ENCODE results near the gene HBA1.
"Not testable (repeated sequence)": the region's sequence is repeated elsewhere in the genome, so short reads cannot be mapped to it uniquely, and the experiment has no call there.

Gene HBA1

DNA sequence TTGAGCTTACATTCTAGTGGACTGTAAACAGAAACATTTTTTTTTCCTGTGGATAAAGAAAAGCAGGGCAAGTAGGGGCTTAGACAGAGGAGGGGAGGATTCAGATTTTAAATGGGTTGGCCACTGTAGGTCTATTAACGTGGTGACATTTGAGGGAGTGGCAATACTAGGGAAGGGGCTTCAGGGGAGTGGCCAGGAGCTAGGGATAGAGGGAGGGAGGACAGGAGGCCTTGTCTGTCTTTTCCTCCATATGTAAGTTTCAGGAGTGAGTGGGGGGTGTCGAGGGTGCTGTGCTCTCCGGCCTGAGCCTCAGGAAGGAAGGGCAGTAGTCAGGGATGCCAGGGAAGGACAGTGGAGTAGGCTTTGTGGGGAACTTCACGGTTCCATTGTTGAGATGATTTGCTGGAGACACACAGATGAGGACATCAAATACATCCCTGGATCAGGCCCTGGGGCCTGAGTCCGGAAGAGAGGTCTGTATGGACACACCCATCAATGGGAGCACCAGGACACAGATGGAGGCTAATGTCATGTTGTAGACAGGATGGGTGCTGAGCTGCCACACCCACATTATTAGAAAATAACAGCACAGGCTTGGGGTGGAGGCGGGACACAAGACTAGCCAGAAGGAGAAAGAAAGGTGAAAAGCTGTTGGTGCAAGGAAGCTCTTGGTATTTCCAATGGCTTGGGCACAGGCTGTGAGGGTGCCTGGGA is 17.2 kb upstream of the HBA1 start:
- DNase-seq (ENCODE audit: low read depth, low spot score): no peak

DNA sequence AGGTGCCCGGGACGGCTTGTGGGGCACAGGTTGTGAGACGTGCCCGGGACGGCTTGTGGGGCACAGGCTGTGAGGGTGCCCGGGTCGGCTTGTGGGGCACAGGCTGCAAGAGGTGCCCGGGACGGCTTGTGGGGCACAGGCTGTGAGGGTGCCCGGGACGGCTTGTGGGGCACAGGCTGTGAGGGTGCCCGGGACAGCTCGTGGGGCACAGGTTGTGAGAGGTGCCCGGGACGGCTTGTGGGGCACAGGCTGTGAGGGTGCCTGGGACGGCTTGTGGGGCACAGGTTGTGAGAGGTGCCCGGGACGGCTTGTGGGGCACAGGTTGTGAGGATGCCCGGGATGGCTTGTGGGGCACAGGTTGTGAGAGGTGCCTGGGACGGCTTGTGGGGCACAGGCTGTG is 16.2 kb upstream of the HBA1 start:
- DNase-seq (ENCODE audit: low read depth, low spot score): not testable (repeated sequence)

GRCh38 chr16:160691-161190 is 15.7 kb upstream of the HBA1 start:
- DNase-seq (ENCODE audit: low read depth, low spot score): no peak

DNA sequence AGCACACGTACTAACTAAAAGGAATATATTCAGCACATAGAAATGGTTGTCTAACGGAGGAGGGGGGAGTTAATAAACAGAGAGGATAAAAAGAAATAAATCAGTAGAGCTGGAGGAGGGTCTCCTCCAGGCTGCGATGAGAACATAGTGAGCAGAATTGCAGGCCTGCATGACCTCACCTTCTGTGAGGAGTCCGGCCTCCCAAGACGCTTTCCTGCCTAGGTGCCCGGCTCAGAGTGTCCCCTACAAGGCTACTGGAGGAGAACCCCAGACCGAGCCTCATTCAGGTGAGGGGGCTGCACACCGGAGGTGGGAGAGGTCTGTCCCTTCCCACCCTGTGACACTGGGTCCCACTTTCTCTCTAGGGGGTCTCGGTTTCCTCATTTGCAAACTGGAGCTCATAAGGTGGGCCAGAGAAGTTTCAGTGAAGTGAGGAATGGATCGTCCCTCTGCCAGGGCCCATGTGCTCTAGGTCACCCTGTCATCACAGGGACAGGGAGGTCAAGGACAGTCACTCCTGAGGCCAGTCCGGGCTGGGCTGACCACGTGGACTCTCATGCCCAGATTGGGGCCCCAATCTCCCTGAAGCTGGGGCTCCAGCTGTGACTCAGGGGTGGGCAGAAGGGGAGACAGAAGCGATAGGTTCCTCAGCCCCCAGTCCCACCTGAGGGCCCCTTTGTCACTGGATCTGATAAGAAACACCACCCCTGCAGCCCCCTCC is 14.0 kb upstream of the HBA1 start:
- no peak for DNase-seq (ENCODE audit: low read depth, low spot score)

GRCh38 chr16:163139-163538 is 13.3 kb upstream of the HBA1 start:
- not testable (repeated sequence) for DNase-seq (ENCODE audit: low read depth, low spot score)

- DNase-seq (ENCODE audit: low read depth, low spot score): not testable (repeated sequence)
Observed at GRCh38 chr16:163696-164095, 12.8 kb upstream of the HBA1 start.

DNA sequence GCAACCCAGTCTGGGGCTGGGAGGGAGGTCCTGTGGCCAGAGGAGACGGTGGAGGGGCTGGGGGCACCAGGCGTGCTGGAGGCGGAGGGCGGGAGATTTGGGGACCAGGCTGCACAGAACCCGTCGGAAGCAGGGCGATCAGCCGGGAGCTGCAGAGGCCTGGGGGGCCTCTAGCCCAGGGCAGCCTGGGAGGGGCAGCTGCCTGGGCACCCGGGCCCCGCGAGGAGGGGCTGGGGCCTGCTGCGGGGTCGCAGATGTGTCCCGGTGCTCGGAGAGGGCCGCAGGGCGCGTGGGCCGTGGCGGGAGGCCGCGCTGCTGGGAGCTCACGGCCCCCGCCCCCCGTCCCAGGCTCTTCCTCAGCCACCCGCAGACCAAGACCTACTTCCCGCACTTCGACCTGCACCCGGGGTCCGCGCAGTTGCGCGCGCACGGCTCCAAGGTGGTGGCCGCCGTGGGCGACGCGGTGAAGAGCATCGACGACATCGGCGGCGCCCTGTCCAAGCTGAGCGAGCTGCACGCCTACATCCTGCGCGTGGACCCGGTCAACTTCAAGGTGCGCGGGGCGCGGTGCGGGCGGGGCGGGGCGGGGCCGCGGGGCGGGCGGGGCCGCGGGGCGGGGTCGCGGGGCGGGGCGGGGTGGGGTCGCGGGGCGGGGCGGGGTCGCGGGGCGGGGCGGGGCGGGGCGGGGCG is 12.2 kb upstream of the HBA1 start:
- DNase-seq (ENCODE audit: low read depth, low spot score): not testable (repeated sequence)

DNA sequence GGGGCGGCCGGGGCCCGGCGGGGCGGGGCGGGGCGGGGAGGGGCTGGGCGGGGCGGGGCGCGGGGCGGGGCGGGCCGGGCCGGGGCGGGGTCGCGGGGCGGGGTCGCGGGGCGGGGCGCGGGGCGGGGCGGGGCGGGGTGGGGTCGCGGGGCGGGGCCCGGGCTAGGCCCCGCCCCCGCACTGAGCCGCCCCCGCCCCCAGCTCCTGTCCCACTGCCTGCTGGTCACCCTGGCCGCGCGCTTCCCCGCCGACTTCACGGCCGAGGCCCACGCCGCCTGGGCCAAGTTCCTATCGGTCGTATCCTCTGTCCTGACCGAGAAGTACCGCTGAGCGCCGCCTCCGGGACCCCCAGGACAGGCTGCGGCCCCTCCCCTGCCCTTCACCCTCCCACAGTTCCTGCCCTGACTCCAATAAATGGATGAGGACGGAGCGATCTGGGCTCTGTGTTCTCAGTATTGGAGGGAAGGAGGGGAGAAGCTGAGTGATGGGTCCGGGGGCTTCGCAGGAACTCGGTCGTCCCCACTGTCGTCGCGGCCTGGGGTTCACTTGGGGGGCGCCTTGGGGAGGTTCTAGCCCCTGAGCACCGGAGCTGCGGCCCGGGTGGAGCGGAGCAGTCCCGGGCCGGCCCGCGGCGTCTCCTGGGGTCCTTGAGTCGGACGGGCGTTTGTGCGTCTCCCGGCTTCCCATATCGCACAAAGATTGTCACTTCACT is 11.5 kb upstream of the HBA1 start:
- DNase-seq (ENCODE audit: low read depth, low spot score): no peak

DNA sequence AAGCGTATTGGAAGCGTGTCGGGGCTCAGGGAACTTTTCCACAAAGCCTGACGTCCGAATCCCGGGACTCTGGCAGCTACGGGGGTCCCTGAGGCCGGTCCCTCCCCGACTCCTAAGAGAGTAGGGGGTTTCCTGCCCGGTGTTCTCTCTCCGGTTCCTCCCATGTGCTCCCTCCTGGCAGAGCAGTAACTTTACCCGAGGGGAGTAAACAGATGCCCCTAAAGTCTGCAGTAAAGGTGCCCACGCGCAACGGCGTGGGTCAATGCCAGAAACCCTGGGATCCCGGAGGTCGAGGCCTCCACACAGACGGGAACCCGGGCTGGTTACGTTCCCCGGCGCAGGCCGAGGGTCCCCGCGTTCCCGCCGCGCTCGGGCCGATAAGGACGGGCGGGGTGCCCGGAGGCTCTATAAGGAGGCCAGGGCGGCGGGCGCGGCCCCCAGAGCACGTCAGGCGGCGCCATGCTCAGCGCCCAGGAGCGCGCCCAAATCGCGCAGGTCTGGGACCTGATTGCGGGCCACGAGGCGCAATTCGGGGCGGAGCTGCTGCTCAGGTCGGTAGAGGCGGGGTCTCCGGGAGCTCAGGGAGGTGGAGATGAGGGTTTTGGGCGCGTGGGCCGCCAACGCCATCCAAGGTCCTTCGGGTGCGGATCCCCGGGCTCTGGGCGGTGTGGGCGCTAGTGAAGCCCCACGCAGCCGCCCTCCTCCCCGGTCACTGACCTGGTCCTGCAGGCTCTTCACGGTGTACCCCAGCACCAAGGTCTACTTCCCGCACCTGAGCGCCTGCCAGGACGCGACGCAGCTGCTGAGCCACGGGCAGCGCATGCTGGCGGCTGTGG is 10.7 kb upstream of the HBA1 start, which contains the start of gene HBM:
TSS of gene HBM (plus strand) at position 440 of the 836 bp plus-strand sequence. CDS start at position 460, 20 bp downstream.
- DNase-seq (ENCODE audit: low read depth, low spot score): no peak

DNA sequence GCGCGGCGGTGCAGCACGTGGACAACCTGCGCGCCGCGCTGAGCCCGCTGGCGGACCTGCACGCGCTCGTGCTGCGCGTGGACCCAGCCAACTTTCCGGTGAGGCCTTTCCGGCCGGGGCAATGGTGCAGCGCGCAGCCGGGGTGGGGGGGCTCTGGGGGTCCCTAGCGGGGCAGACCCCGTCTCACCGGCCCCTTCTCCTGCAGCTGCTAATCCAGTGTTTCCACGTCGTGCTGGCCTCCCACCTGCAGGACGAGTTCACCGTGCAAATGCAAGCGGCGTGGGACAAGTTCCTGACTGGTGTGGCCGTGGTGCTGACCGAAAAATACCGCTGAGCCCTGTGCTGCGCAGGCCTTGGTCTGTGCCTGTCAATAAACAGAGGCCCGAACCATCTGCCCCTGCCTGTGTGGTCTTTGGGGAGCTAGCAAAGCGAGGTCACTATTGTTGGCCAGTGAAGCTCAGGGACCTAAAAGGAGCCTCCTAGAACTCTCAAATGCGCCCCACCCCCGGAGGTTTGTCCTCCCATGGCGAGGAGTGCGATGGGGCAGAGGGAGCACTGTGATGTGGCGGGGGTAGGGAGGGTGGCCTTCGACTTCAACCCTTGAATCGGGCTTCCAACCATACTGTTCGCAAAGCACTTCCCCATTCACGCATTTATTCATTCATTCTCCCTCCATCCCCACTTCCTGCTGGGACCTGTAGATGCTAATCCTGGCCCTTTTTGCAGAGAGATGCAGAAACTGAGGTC is 9.9 kb upstream of the HBA1 start:
- no peak for DNase-seq (ENCODE audit: low read depth, low spot score)

- no peak for DNase-seq (ENCODE audit: low read depth, low spot score)
Observed at GRCh38 chr16:167122-167690, 9.3 kb upstream of the HBA1 start.

- no peak for DNase-seq (ENCODE audit: low read depth, low spot score)
Observed at GRCh38 chr16:168424-168823, 8.1 kb upstream of the HBA1 start.

GRCh38 chr16:169014-169413 is 7.5 kb upstream of the HBA1 start:
- DNase-seq (ENCODE audit: low read depth, low spot score): no peak

GRCh38 chr16:170088-170507 is 6.4 kb upstream of the HBA1 start:
- DNase-seq (ENCODE audit: low read depth, low spot score): peak; percentile 49

DNA sequence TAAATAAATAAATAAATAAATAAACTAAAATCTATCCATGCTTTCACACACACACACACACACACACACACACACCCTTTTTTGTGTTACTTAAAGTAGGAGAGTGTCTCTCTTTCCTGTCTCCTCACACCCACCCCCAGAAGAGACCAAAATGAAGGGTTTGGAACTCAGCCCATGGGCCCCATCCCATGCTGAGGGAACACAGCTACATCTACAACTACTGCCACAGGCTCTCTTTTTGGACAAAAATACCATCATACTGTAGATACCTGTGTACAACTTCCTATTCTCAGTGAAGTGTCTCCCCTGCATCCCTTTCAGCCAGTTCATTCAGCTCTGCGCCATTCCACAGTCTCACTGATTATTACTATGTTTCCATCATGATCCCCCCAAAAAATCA is 5.7 kb upstream of the HBA1 start:
- DNase-seq (ENCODE audit: low read depth, low spot score): no peak

GRCh38 chr16:172374-172941 is 4.0 kb upstream of the HBA1 start, which contains the start of gene HBA2:
HBA2 (plus strand) TSS chr16:172876; CDS start chr16:172913, 37 bp downstream.
- not testable (repeated sequence) for DNase-seq (ENCODE audit: low read depth, low spot score)

- not testable (repeated sequence) for DNase-seq (ENCODE audit: low read depth, low spot score)
Observed at GRCh38 chr16:173211-173854, 3.1 kb upstream of the HBA1 start.

GRCh38 chr16:173928-174769 is 2.3 kb upstream of the HBA1 start:
- DNase-seq (ENCODE audit: low read depth, low spot score): peak; percentile 50
